CD4-positive, alpha-beta T cell treated with Interleukin-15 for 1 hour (primary cell): ENCODE results near the gene SMIM31.

Source experiments
- DNase-seq: peaks from one replicate; pipeline ENCODE4 v3.0.0-alpha.2; 2020

SMIM31 gene

GRCh38 chr4:164789047-164789446 lies 35.1 kb downstream of the SMIM31 start:
- DNase-seq = no peak

DNA sequence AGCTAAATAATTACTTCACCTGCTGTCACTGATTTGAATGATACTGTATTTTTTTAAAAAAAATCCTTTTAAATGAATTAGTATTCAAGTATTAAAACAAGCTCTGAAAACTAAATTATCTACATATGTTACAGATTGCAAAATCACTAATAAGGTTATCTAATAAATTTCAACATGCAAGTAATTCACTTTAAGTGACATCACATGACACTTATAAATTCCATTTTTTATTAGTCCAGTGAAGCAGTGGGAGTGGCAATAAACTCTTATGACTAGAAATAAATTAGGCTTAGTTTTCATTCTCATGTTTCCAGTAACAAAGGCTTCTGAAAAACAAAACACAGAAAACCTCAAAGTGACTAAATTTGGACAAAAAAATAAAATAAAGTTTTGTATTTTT lies 36.3 kb downstream of the SMIM31 start:
- DNase-seq = no peak

- DNase-seq = no peak
Observed at GRCh38 chr4:164799410-164799809, 45.5 kb downstream of the SMIM31 start.

DNA sequence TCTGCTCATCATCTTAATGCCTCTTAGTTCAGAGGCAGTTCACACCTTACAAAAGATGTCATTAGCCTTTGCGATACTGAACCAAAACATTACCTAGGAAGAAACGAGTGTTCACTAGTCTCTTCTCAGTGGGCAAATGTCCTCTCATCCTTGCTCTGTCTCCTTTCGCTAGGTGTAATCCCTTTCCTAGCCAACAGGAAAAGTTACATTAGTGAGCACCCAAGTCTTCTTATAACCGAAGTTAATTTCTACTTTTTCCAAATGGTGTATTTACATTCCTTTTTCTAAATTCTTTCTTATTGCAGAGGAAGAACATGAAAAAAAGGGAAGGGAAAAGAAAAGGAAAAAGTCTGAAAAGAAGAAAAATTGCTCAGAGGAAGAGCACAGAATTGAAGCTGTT lies 46.9 kb downstream of the SMIM31 start:
- DNase-seq = no peak

DNA sequence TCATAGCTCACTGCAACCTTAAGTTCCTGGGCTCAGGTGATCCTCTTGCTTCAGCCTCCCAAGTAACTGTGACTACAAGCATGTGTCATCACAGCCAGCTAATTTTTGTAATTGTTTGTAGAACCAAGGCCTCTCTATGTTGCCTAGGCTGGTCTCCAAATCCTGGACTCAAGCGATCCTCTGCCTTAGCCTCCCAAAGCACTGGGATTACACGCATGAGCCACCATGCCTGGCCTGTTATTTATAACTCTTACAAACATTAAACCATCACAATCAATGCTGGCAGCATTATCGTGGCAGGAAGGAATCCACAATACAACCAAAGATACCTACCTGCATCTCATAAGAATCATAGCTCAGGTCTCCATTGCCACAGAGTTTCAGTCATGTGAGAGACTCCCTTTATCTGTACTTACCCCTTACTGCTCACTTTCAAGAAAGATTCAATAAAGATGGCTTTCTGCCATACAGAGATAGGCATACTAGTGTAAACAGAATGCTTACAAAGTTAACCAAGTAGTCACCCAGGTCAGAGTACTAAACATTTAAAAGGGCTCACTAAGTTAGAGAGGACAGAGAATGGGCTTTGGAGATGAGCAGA lies 48.5 kb downstream of the SMIM31 start:
- DNase-seq = no peak

DNA sequence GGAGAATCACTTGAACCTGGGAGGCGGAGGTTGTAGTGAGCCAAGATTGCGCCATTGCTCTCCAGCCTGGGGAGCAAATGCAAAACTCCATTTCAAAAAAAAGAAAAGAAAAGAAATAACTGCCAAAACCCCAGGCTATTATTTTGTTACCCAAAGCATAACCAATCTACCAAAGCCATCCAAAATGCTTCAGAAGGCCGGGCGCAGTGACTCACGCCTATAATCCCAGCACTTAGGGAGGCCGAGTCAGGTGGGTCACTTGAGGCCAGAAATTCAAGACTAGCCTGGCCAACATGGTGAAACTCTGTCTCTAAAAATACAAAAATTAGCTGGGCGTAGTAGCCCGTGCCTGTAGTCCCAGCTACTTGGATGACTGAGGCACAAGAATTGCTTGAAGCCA lies 49.8 kb downstream of the SMIM31 start:
- no peak for DNase-seq

- DNase-seq = no peak
Observed at GRCh38 chr4:164807611-164808010, 53.7 kb downstream of the SMIM31 start.

DNA sequence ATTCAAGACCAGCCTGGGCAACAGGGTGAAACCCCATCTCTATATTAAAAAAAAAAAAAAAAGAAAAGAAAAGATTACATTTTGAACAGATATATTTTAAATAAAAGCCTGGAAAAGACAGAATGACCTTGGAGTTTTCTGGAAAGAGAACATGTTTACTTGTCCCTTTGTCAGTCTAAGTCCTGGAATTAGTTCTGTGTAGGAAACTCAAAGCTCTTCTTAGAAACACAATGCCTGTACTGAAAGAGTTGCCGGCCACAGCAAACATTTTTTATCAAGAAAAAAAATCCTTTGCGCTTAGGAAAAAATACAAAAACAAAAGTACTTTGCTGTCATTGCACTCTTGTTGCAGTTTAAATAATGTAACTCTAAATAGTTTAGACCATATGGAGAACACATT lies 59.6 kb downstream of the SMIM31 start:
- DNase-seq = no peak

- no peak for DNase-seq
Observed at GRCh38 chr4:164815711-164816110, 61.8 kb downstream of the SMIM31 start.

DNA sequence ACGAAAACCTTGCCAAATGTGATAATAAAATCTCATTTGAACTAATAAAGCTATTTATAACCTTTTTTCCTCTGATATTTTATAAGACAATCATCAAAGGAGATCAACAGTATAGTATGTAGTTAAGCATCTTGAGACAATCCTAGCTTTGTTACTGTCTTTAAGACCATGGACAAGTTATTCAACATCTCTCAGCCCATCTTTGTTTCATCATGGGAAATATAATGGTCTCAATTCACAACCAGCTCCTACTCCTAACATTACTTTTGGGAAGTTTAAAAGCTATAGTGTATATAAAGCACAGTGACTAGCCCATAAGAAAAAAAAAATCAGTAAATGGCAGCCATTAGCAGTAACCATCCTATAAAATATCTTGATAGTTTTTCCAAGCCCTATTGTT lies 65.4 kb downstream of the SMIM31 start:
- no peak for DNase-seq

DNA sequence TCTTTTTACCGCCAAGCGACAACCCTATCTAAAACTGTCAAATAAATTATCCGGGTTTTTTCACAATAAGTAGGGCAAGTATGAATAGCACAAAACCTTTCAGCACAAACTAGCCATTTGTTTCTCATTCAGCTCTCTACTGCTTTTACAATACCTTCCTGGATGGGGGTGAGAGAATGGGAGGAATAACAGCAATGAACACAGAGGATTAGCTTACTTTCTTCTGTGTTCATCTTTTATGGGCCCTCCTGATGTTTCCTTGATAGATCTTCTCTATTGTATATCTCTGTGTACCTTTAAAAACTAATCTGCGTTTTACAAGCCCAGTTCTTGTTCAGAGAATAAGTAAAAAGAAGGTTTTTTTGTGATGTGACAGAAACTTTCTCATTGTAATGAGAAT lies 67.8 kb downstream of the SMIM31 start:
- no peak for DNase-seq

DNA sequence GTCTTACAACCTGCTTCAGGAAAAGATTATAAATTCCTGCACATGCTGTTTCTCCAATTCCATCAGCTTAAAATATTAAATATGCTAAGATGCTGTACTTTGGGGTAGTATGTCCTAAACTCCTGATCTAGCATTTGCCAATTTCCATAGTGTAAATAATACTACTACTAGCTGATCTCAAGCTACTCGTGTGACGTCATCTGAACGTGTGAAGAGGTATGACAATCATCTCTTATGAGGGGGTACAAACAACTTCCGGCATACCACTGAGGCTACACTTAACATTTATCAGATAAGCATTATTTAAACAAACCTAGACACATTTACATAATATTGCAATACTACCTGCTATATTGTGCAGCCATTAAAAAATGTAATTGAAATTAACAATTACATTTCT lies 70.7 kb downstream of the SMIM31 start:
- no peak for DNase-seq

- no peak for DNase-seq
Observed at GRCh38 chr4:164828955-164829354, 75.0 kb downstream of the SMIM31 start.

GRCh38 chr4:164846566-164846965 lies 92.6 kb downstream of the SMIM31 start:
- no peak for DNase-seq

DNA sequence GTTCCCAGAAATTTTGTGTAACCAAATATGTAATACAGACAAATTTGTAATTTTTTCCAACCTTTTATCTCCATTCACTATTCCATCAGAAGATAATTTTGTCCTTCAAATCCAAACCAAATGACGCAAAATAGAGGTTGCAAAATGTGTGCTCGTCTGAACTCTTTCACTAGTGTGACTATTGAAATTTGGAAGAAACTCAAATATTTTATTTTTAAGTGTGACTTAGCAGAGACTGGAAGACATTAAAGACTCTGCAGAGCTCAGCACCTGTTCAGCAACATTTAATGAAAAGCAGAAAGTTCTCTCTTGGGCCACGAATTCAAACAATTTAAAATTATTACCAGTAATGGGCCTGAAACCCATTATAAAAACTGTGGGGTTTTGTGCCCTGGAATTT lies 93.1 kb downstream of the SMIM31 start:
- DNase-seq = no peak

GRCh38 chr4:164847967-164848649 lies 94.2 kb downstream of the SMIM31 start:
- no peak for DNase-seq
